ENCODE results near the gene TXNIP.

The TXNIP gene

DNA sequence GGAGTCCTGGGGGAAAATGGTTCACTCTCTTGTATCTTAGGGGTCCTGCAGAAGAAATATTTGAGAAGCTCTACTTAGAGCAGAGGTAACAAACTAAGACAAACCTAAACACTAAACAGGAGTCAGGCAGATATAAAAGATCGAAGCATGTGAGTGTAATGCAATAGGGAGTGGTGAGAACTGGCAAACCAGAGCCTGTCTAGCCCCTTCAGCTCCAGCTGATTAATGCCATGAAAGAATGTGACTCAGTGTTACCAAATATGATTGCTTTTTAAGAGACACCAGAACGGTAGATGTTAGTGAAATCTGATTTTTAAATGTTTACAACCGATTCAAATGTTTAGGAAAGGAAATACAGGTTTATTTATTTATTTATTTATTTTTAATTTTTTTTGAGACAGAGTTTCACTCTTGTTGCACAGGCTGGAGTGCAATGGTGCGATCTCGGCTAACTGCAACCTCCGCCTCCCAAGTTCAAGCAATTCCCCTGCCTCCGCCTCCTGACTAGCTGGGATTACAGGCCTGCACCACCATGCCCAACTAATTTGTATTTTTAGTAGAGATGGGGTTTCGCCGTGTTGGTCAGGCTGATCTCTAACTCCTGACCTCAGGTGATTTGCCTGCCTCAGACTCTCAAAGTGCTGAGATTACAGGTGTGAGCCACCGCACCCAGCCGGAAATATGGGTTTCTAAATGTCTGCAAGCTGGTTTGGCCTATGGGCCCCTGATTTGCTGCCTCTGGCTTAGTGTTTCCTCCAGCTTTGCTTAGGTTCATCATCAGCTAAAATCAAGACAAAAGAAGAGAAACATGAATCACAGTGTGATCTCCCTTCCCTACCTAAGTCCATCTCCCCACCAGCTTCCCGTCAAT lies 12.2 kb downstream of the TXNIP start:
- Mint-ChIP-seq H3K36me3 (no peaks in the 10 kb centered on the region), H3K9me3 (ENCODE audit: low read depth) (peaks cover 3% of the 10 kb centered on the region), H3K27ac (peak overlapping the region; percentile 42), H3K4me1 (ENCODE audit: low read depth) (peaks cover 40% of the 10 kb centered on the region), H3K27me3 (no peaks in the 10 kb centered on the region), H3K4me3 (peak overlapping the region; percentile 27)

DNA sequence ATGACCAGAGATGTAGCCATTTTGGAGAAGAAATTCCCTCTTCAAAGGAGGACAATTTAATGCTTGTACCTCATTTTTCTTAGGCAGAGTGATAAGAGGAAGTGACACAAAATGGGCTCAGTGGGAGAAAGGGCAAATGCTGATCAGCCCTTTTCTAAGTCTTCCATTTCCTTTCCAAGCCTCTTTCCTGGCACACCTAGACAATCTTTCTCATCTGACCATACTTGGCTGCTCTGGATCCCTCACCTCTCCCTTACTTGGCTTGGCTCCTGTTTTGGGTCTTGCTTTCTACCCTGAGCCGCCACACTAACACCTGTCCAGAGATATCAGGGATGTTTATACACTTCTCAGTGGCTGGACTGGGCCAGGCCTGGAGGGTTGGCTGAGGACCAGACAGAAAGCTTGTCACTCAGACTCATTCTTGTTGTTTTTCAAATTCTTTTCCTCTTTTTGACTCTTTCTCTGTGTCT lies 13.1 kb downstream of the TXNIP start:
- H3K27ac Mint-ChIP-seq, result peak overlapping the region; percentile 82
- no peak overlapping the region for H3K4me3 Mint-ChIP-seq
- no peaks in the 10 kb centered on the region for H3K36me3 Mint-ChIP-seq
- H3K9me3 Mint-ChIP-seq (ENCODE audit: low read depth), result no peaks in the 10 kb centered on the region
- peaks cover 32% of the 10 kb centered on the region for H3K4me1 Mint-ChIP-seq (ENCODE audit: low read depth)
- no peaks in the 10 kb centered on the region for H3K27me3 Mint-ChIP-seq

DNA sequence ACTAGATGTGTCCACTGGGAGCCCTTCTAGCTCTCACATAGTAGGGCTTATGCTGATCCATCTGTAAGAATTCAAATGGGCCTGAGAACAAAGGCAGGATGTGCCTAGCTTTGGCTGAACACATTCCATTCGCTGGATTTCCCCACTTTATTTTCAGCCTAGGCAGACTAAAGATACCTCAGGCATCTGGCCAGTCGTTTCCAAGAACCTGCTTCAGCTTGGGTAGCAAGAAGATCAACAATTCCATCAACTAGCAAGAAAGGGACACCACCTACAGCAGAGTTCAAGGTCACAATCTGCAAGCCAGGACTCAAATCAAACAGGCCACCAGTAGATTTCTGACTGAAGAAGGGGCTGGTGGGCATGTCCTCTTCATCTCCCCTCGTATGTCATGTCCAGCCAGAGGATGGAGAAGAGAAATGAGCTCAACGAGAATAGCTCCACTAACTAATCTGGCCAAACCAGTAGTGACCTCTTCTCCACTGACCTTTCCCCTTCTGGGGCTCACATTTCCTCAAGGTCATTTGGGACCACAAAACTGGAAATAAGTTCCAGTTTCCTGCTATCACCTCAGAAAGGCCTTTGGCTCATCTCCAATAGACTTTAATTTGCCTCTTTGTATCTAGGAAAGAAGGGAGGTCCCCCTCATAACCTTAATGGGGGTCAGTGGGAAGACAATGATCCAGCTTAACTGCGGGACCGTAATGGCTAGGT lies 14.2 kb downstream of the TXNIP start:
- Mint-ChIP-seq H3K36me3 (no peaks in the 10 kb centered on the region), H3K27ac (no peak overlapping the region), H3K4me1 (ENCODE audit: low read depth) (peaks cover 24% of the 10 kb centered on the region), H3K9me3 (ENCODE audit: low read depth) (no peaks in the 10 kb centered on the region), H3K4me3 (no peak overlapping the region), H3K27me3 (no peaks in the 10 kb centered on the region)

DNA sequence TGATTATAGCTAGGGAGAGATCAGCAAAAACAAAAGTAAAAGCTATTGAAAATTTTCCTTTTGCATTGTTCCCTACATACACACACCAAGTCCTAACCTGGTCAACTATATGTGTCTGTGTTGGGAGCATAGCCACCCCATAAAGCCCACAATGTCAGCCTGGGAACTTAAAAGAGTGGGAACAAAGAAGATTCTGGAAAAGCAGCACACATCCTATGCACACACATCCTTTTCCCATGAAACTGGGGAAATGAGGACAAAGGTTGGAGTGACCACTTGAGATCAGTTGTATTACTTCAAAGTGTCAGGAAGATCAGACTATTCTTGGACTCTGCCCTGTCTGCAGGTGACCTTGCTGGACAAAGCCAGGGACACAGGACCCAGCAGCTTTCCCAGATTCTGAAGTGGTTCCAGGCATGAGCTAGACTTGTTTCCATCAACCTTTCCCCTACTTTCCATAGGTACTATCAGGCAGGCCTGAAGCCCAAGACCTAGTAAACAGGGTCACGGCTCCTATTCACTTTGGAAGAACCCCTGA lies 15.9 kb downstream of the TXNIP start:
- no peak overlapping the region for H3K27ac Mint-ChIP-seq
- no peak overlapping the region for H3K4me3 Mint-ChIP-seq

DNA sequence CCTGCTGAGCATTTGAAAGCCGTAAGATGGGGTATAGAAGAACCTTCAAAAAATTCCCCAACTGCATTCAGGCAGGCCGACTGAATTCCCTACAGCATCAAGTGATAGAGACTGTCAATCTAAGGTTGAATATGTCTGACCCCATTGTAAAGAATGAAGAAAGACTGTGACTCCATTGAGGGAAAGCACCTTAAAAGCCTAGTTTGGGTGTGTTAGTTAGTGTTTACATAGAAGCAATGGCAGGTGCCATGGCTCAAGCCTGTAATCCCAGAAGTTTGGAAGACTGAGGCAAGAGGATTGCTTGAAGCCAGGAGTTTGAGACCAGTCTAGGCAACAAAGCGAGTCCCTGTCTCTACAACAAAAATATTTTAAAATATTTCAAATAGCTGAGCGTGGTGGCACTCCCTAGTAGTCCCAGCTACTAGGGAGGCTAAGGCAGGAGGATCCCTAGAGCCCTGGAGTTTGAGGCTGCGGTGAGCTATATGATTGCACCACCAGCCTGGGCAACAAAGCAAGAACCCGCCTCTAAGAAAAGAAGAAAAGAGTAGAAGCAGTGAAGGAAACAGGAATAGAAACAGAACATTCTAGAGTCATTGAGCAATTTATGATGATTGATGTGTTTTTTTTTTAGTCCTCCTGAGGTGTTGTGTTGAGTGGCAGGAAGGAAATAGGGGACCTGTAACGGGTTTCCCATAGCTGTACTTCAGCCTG lies 16.5 kb downstream of the TXNIP start:
- peaks cover 12% of the 10 kb centered on the region for H3K4me1 Mint-ChIP-seq (ENCODE audit: low read depth)
- no peaks in the 10 kb centered on the region for H3K27me3 Mint-ChIP-seq
- H3K36me3 Mint-ChIP-seq, result no peaks in the 10 kb centered on the region
- H3K27ac Mint-ChIP-seq, result no peak overlapping the region
- no peaks in the 10 kb centered on the region for H3K9me3 Mint-ChIP-seq (ENCODE audit: low read depth)
- no peak overlapping the region for H3K4me3 Mint-ChIP-seq

More for the DNA sequence above, 15.9 kb downstream of the TXNIP start:
- H3K9me3 Mint-ChIP-seq (ENCODE audit: low read depth), result no peaks in the 10 kb centered on the region
- H3K4me1 Mint-ChIP-seq (ENCODE audit: low read depth), result peaks cover 14% of the 10 kb centered on the region
- H3K27me3 Mint-ChIP-seq, result no peaks in the 10 kb centered on the region
- no peaks in the 10 kb centered on the region for H3K36me3 Mint-ChIP-seq

DNA sequence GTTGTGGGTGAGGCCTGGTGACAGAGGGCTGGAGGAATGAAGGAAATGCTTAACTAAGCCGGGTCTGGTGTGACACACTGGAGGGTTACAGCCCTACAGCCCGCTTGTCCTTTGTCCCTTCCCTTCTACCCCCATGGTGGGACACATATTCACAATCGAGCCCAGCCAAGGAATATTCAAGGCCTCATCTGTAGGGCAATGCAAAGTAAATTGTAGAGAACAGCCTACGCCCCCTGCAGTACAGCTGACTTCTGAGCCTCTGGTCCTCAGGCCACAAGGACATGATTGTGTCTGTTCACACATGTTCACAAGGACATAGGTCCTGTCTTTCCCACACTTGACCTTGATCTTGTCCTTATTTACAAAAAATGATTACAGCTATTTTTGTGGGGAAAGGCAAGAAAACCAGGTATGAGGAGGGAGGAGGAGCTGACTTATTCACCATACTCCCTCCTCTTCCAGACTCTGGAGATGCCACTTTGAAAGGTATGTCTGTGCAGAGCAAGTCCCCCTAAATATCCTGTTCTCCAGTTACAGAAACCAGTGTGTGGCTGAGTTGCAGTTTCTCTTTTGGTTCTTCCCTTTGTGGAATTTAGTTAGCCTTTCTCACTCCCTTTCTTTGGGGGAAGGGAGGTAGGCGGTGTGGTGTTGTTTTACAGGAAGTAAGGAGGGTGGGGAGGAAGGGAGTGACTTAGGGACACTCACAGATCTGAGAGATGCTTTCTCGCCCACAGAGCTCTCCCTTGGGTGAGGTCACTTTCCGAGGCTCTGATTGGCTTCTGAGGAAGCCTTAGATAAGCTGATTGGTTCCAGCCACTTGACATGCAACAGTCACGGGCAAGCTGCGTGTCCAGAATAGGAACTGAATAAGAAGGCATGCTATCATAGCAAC lies 17.3 kb downstream of the TXNIP start:
- Mint-ChIP-seq H3K4me3 (no peak overlapping the region), H3K36me3 (no peaks in the 10 kb centered on the region), H3K27me3 (no peaks in the 10 kb centered on the region), H3K4me1 (ENCODE audit: low read depth) (peaks cover 9% of the 10 kb centered on the region), H3K9me3 (ENCODE audit: low read depth) (no peaks in the 10 kb centered on the region), H3K27ac (no peak overlapping the region)

DNA sequence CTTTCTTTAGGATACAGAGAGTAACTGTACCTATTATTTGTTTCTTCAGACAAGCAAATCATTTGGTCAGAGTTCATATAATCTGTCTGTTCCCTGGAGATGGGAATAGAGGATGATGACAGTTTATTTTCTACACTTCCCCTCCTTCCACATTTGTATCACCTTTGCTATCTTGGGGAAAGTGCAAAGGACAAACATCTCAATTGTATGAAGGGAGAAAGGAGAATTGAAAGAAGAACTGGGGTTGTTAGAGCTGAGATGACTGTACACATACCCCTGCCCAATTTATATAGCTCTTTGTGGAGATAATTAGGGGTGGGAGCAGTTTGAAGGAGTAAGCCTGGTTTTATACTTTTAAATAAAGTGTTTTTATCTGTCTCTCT lies 17.9 kb downstream of the TXNIP start:
- Mint-ChIP-seq H3K27ac (no peak overlapping the region), H3K36me3 (no peaks in the 10 kb centered on the region), H3K27me3 (no peaks in the 10 kb centered on the region), H3K9me3 (ENCODE audit: low read depth) (no peaks in the 10 kb centered on the region), H3K4me1 (ENCODE audit: low read depth) (peaks cover 11% of the 10 kb centered on the region), H3K4me3 (no peak overlapping the region)

DNA sequence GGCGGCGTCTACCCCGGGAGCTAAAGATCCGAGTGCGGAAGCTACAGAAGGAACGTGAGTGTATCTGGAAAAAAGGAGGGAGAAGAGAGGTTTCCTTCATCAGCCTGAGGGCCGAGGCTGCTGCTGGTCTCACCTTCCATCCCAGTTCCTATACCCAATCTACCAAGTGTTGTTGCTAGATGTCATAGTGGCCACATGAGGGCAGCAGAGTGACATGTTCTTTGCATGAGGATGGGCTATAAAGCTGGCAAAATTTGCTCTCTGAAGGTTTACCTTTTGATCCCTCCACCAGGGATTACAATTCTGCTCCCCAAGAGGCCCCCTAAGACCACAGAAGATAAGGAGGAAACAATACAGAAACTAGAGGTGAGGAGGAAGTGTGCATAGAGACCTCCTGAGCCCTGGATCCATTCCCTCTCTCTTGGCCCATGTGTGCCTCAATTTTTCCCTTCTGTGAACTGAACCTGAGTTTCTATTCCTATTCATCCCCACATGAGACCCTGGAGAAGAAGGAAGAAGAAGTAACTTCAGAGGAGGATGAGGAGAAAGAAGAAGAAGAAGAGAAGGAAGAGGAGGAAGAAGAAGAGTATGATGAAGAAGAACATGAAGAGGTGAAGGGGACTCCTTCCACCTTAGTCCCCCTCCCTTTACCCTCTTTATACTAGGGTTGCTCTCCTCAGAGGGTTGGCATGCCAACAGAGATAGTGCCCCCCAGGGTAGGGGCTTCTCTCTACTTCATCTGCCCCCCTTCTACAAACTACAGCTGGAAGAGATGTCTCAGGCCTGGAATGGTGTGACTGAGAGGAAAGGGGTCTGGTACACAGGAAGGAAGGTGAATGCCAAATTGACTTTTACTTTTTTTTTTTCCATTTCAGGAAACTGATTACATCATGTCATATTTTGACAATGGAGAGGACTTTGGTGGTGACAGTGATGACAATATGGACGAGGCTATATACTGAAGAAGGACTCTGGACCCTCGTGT lies 18.6 kb downstream of the TXNIP start:
- Mint-ChIP-seq H3K9me3 (ENCODE audit: low read depth) (no peaks in the 10 kb centered on the region), H3K36me3 (no peaks in the 10 kb centered on the region), H3K27ac (no peak overlapping the region), H3K4me1 (ENCODE audit: low read depth) (peaks cover 14% of the 10 kb centered on the region), H3K4me3 (no peak overlapping the region), H3K27me3 (no peaks in the 10 kb centered on the region)

DNA sequence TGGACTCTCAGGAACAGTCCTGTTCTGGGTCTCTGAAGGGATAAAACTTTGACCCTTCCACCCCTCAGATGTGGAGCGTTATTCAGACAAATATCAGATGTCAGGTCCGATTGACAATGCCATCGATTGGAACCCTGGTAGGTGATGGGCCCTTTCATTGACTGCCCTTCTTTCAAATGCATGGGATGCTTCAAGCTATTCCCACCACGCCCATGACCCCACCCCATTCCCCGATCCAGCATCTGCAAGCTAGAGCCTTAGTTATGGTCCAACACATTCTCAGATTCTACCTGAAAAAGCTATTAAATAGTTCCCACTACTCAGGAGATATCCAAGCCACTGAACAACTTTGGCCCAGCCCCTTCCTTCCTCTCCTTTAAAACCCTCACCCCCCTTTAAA lies 19.4 kb downstream of the TXNIP start:
- no peak overlapping the region for H3K27ac Mint-ChIP-seq
- H3K36me3 Mint-ChIP-seq, result no peaks in the 10 kb centered on the region
- H3K27me3 Mint-ChIP-seq, result no peaks in the 10 kb centered on the region
- H3K4me1 Mint-ChIP-seq (ENCODE audit: low read depth), result peaks cover 14% of the 10 kb centered on the region
- no peaks in the 10 kb centered on the region for H3K9me3 Mint-ChIP-seq (ENCODE audit: low read depth)
- H3K4me3 Mint-ChIP-seq, result no peak overlapping the region

DNA sequence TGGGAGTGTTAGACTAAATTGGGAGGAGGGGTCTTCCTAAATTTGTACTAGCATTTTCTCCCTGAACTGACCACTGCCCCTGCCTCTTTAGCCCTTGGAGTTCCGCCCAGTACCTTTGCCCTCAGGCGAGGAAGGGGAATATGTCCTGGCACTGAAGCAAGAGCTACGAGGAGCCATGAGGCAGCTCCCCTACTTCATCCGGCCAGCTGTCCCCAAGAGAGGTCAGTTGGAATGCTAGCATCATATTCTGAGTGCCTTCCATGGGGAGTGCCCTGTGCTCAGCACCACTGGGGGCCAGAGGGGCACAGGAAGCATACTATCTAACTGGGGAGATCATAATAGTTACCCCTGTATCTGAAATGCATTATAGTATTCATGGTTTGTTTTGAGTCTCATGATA lies 21.2 kb downstream of the TXNIP start:
- Mint-ChIP-seq H3K27ac (peak overlapping the region; percentile 30), H3K27me3 (no peaks in the 10 kb centered on the region), H3K4me1 (ENCODE audit: low read depth) (peaks cover 18% of the 10 kb centered on the region), H3K36me3 (no peaks in the 10 kb centered on the region), H3K4me3 (no peak overlapping the region), H3K9me3 (ENCODE audit: low read depth) (no peaks in the 10 kb centered on the region)

DNA sequence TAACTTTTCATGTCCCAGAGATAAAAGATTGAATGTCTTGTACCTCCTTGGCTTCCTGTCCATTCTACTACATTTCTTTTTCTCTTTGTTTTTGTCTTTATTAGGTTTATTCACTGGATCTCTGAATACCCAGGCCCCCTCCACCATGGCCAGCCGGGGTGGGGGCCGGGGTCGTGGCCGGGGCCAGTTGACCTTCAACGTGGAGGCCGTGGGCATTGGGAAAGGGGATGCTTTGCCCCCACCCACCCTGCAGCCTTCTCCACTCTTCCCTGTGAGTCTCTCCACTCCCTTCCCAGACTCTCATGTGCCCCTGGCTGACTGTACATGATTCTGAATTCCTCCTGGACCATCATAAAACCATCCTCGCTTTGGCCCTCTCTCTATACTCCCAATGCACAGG lies 21.7 kb downstream of the TXNIP start:
- Mint-ChIP-seq H3K4me3 (no peak overlapping the region), H3K27ac (no peak overlapping the region), H3K36me3 (no peaks in the 10 kb centered on the region)

DNA sequence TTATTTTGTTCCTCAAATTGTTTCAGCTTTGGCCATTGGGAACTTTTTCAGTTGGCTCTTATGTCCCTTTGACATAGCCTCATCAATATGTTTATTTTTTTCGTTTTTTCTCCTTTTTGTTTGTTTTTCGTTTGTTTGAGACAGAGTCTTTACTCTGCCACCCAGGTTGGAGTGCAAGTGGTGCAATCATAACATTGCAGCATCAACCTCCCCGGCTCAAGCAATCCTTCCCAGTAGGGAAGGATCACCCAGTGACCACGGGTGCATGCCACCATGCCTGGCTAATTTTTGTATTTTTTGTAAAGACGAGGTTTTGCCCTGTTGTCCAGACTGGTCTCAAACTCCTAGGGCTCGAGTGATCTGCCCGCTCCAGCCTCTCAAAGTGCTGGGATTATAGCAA lies 23.8 kb downstream of the TXNIP start:
- Mint-ChIP-seq H3K4me1 (ENCODE audit: low read depth) (peaks cover 25% of the 10 kb centered on the region), H3K27ac (no peak overlapping the region), H3K4me3 (no peak overlapping the region), H3K9me3 (ENCODE audit: low read depth) (no peaks in the 10 kb centered on the region), H3K36me3 (peaks cover 3% of the 10 kb centered on the region), H3K27me3 (no peaks in the 10 kb centered on the region)

More for the DNA sequence above, 21.7 kb downstream of the TXNIP start:
- Mint-ChIP-seq H3K27me3 (no peaks in the 10 kb centered on the region), H3K9me3 (ENCODE audit: low read depth) (no peaks in the 10 kb centered on the region), H3K4me1 (ENCODE audit: low read depth) (peaks cover 19% of the 10 kb centered on the region)

DNA sequence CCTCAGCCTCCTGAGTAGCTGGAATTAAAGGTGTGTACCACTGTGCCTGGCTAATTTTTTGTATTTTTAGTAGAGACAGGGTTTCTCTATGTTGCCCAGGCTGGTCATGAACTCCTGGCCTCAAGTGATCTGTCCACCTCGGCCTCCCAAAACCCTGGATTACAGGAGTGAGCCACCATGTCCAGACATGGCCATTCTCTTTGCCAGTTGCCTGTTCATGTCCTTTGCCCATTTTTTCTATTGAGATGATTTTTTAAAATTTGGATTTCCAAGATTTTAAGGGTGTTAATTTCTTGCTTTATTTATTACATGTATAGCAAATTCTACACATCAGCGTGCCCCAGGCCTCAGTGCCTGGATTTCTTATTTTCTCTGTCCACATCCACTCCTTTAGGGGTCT lies 29.1 kb downstream of the TXNIP start:
- H3K4me3 Mint-ChIP-seq, result no peak overlapping the region

More for the DNA sequence above, 29.1 kb downstream of the TXNIP start:
- Mint-ChIP-seq H3K4me1 (ENCODE audit: low read depth) (peaks cover 43% of the 10 kb centered on the region), H3K27ac (no peak overlapping the region), H3K9me3 (ENCODE audit: low read depth) (no peaks in the 10 kb centered on the region), H3K27me3 (no peaks in the 10 kb centered on the region), H3K36me3 (peaks cover 5% of the 10 kb centered on the region)

All from activated naive CD8-positive, alpha-beta T cell (primary cell).